ENCODE data around the gene EBF3.

EBF3 gene

GRCh38 chr10:129892548-129893052 lies 71.5 kb downstream of the EBF3 start:
- DNase-seq (ENCODE audit: low read depth in 2 of 2), result no peak

GRCh38 chr10:129891806-129892205 lies 72.3 kb downstream of the EBF3 start:
- no peak for DNase-seq (ENCODE audit: low read depth in 2 of 2)

GRCh38 chr10:129890170-129890569 lies 73.9 kb downstream of the EBF3 start:
- no peak for DNase-seq (ENCODE audit: low read depth in 2 of 2)

- no peak for DNase-seq (ENCODE audit: low read depth in 2 of 2)
These were observed 75.1 kb downstream of the EBF3 start for GRCh38 chr10:129888784-129889616.

- DNase-seq (ENCODE audit: low read depth in 2 of 2), result no peak
These were observed 75.9 kb downstream of the EBF3 start for GRCh38 chr10:129887986-129888783.

GRCh38 chr10:129887381-129887905 lies 76.6 kb downstream of the EBF3 start:
- no peak for DNase-seq (ENCODE audit: low read depth in 2 of 2)

GRCh38 chr10:129886263-129886662 lies 77.8 kb downstream of the EBF3 start:
- DNase-seq (ENCODE audit: low read depth in 2 of 2), result no peak

GRCh38 chr10:129885526-129885925 lies 78.5 kb downstream of the EBF3 start:
- no peak for DNase-seq (ENCODE audit: low read depth in 2 of 2)

- no peak for DNase-seq (ENCODE audit: low read depth in 2 of 2)
These were observed 79.5 kb downstream of the EBF3 start for GRCh38 chr10:129884398-129885078.

GRCh38 chr10:129883626-129884397 lies 80.3 kb downstream of the EBF3 start:
- no peak for DNase-seq (ENCODE audit: low read depth in 2 of 2)

- no peak for DNase-seq (ENCODE audit: low read depth in 2 of 2)
These were observed 81.0 kb downstream of the EBF3 start for GRCh38 chr10:129883029-129883428.

GRCh38 chr10:129882291-129883010 lies 81.6 kb downstream of the EBF3 start:
- no peak for DNase-seq (ENCODE audit: low read depth in 2 of 2)

GRCh38 chr10:129881641-129882040 lies 82.4 kb downstream of the EBF3 start:
- DNase-seq (ENCODE audit: low read depth in 2 of 2), result no peak

GRCh38 chr10:129880191-129880870 lies 83.7 kb downstream of the EBF3 start:
- no peak for DNase-seq (ENCODE audit: low read depth in 2 of 2)

GRCh38 chr10:129879655-129880054 lies 84.4 kb downstream of the EBF3 start:
- DNase-seq (ENCODE audit: low read depth in 2 of 2), result no peak

GRCh38 chr10:129878835-129879234 lies 85.2 kb downstream of the EBF3 start:
- no peak for DNase-seq (ENCODE audit: low read depth in 2 of 2)

- DNase-seq (ENCODE audit: low read depth in 2 of 2), result no peak
These were observed 86.2 kb downstream of the EBF3 start for GRCh38 chr10:129877773-129878371.

GRCh38 chr10:129876838-129877237 lies 87.2 kb downstream of the EBF3 start:
- no peak for DNase-seq (ENCODE audit: low read depth in 2 of 2)

- no peak for DNase-seq (ENCODE audit: low read depth in 2 of 2)
These were observed 87.9 kb downstream of the EBF3 start for GRCh38 chr10:129875993-129876726.

Data from fibroblast of skin of left quadriceps (primary cell).